ENCODE measurements around the gene PCSK4.
"Not testable (repeated sequence)": the region's sequence is repeated elsewhere in the genome, so short reads cannot be mapped to it uniquely, and the experiment has no call there.

The PCSK4 gene

GRCh38 chr19:1502433-1503088 lies 12.4 kb upstream of the PCSK4 start:
- no peak for TF ChIP-seq CTCF (IDR thresholded peaks at IDR 0.05; ENCODE audit: insufficient read depth, low read depth, low read length, missing control alignments)
- no peak overlapping the region for H3K4me3 ChIP-seq (ENCODE audit: low read depth, low read length)
- DNase-seq (ENCODE audit: low read depth): no peak

GRCh38 chr19:1501200-1501595 lies 11.0 kb upstream of the PCSK4 start:
- no peak for DNase-seq (ENCODE audit: low read depth)
- H3K4me3 ChIP-seq (ENCODE audit: low read depth, low read length): no peak overlapping the region
- TF ChIP-seq CTCF (IDR thresholded peaks at IDR 0.05; ENCODE audit: insufficient read depth, low read depth, low read length, missing control alignments): no peak

- H3K4me3 ChIP-seq (ENCODE audit: low read depth, low read length); DNase-seq (ENCODE audit: low read depth): not testable (repeated sequence)
These were observed 9.1 kb upstream of the PCSK4 start for GRCh38 chr19:1499231-1499630.

GRCh38 chr19:1497578-1498235 lies 7.6 kb upstream of the PCSK4 start:
- no peak overlapping the region for H3K4me3 ChIP-seq (ENCODE audit: low read depth, low read length)
- no peak for DNase-seq (ENCODE audit: low read depth)
- TF ChIP-seq CTCF (IDR thresholded peaks at IDR 0.05; ENCODE audit: insufficient read depth, low read depth, low read length, missing control alignments): no peak

GRCh38 chr19:1496714-1497577 lies 6.8 kb upstream of the PCSK4 start:
- no peak for DNase-seq (ENCODE audit: low read depth)
- no peak overlapping the region for H3K4me3 ChIP-seq (ENCODE audit: low read depth, low read length)
- TF ChIP-seq CTCF (IDR thresholded peaks at IDR 0.05; ENCODE audit: insufficient read depth, low read depth, low read length, missing control alignments): no peak

- no peak for DNase-seq (ENCODE audit: low read depth)
- H3K4me3 ChIP-seq (ENCODE audit: low read depth, low read length): no peak overlapping the region
These were observed 5.9 kb upstream of the PCSK4 start for GRCh38 chr19:1495799-1496713.

More at GRCh38 chr19:1495799-1496713, 5.9 kb upstream of the PCSK4 start:
- TF ChIP-seq CTCF (IDR thresholded peaks at IDR 0.05; ENCODE audit: insufficient read depth, low read depth, low read length, missing control alignments): no peak

Measured in GM12865 (cell line).